ENCODE data around the gene OPA3. TPM values are rescaled to one million over a fixed set of nuclear protein-coding genes. Genes with fewer than 3 reads are reported as not detected.

Gene OPA3
- total and polyA plus RNA-seq, 10 donors: 2.8 to 18.4 (median 16.0) TPM

GRCh38 chr19:45591638-45592005, 7.0 kb upstream of the OPA3 start:
- H3K27ac ChIP-seq: peak overlapping the region in 2 of 8 donors; percentile 43 to 66
- intact Hi-C loops (cut with DNase I; ENCODE audit: low total_unique reads): no loop called here
- 89 to 94% (median 93%) methylated on average over 21 of the region's 21 CpGs for WGBS, 5 donors
- no peaks in the 10 kb centered on the region for H3K36me3 ChIP-seq
- TF ChIP-seq POLR2AphosphoS5 (IDR thresholded peaks at IDR 0.05): no peak
- TF ChIP-seq, protein P1, sequence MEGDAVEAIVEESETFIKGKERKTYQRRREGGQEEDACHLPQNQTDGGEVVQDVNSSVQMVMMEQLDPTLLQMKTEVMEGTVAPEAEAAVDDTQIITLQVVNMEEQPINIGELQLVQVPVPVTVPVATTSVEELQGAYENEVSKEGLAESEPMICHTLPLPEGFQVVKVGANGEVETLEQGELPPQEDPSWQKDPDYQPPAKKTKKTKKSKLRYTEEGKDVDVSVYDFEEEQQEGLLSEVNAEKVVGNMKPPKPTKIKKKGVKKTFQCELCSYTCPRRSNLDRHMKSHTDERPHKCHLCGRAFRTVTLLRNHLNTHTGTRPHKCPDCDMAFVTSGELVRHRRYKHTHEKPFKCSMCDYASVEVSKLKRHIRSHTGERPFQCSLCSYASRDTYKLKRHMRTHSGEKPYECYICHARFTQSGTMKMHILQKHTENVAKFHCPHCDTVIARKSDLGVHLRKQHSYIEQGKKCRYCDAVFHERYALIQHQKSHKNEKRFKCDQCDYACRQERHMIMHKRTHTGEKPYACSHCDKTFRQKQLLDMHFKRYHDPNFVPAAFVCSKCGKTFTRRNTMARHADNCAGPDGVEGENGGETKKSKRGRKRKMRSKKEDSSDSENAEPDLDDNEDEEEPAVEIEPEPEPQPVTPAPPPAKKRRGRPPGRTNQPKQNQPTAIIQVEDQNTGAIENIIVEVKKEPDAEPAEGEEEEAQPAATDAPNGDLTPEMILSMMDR (IDR thresholded peaks at IDR 0.05 in 8 of 11, conservative IDR thresholded peaks at IDR 0.05 in 3 of 11): no peak
- no peak for TF ChIP-seq POLR2A (IDR thresholded peaks at IDR 0.05)
- peaks cover 0 to 28% (median 2%) of the 10 kb centered on the region in 6 donors for H3K4me1 ChIP-seq
- no peak for DNase-seq
- H3K4me3 ChIP-seq: no peak overlapping the region
- peaks cover 0 to 57% (median 11%) of the 10 kb centered on the region in 7 donors for H3K27me3 ChIP-seq (replicated peaks in 1 of 7)
- H3K9me3 ChIP-seq: no peaks in the 10 kb centered on the region

DNA sequence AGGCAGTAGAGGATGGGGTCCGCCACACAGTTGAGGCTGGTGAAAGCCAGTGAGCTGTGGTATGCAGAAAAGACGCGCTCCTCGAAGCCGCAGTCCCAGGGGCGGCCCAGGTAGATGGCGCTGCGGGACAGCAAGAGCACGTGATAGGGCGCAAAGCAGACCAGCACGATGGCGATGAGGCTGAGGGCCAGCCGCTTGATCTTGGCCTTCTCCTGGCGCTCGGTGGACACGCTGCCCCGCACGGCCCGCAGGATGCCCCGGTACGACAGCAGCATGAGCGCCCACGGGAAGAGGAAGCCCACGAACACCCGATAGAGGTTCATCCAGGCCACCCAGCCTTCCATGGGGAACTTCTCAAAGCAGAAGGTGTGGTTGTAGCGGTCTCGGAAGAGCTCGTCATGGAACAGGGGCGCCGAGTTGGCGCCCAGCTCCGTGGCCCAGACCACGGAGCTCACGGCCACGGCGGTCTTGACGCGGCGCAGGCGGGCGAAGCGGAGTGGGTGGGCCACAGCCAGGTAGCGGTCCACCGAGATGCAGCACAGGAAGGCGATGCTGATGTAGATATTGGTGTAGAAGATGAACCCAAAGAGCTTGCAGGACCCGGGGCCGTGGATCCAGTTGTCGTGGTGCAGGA, 6.5 kb upstream of the OPA3 start:
- Histone ChIP-seq H3K4me1 (peaks cover 0 to 23% (median 0%) of the 10 kb centered on the region in 6 donors), H3K27ac (peak overlapping the region in 1 of 8 donors; percentile 66), H3K4me3 (no peak overlapping the region), H3K27me3 (replicated peaks in 1 of 7) (peaks cover 0 to 52% (median 11%) of the 10 kb centered on the region in 7 donors), H3K9me3 (no peaks in the 10 kb centered on the region), H3K36me3 (no peaks in the 10 kb centered on the region)
- intact Hi-C loops (cut with DNase I; ENCODE audit: low total_unique reads): no loop called here
- 55 to 64% (median 60%) methylated on average over 40 to 48 of the region's 48 CpGs for WGBS, 5 donors
- TF ChIP-seq, protein P1 (IDR thresholded peaks at IDR 0.05 in 8 of 11, conservative IDR thresholded peaks at IDR 0.05 in 3 of 11): peak in 7 of 11 experiments; percentile 13 to 44 (median 29)
- no peak for TF ChIP-seq POLR2A (IDR thresholded peaks at IDR 0.05)
- peak in 1 of 3 donors; percentile 53 for TF ChIP-seq POLR2AphosphoS5 (IDR thresholded peaks at IDR 0.05)
- DNase-seq: peak; percentile 89

DNA sequence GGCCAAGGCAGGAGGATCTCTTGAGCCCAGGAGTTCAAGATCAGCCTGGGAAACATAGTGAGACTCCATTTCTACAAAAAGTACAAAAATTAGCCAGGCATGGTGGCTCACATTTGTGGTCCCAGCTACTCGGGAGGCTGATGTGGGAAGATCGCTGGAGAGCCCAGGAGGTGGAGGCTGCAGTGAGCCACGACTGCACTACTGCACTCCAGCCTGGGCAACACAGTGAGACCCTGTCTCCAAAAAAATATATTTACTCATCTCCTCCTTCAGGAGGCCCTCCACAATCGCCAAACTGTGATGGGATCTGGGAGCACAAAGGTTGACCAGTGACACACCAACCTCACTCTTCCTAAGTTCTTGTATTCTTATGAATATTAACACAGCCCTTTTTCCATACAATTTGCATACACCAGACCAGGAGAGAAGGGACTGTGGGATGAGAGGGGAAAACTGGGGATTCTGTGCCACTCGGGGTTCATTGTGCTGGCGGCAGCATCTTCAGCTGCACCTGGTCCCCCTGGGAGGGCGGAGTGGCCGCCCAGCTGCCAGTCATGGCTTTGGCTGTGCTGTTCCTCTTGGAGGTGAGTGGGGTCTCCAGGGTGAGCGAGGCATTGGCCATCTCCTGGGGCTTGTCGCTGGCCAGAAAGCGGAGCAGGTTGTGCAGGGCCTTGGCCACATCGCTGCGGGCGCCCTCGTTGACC, 5.8 kb upstream of the OPA3 start:
- H3K4me3 ChIP-seq: no peak overlapping the region
- H3K9me3 ChIP-seq: no peaks in the 10 kb centered on the region
- H3K4me1 ChIP-seq: peaks cover 0 to 25% (median 2%) of the 10 kb centered on the region in 6 donors
- no peak for TF ChIP-seq POLR2AphosphoS5 (IDR thresholded peaks at IDR 0.05)
- no peak for TF ChIP-seq POLR2A (IDR thresholded peaks at IDR 0.05)
- TF ChIP-seq, protein P1 (IDR thresholded peaks at IDR 0.05 in 8 of 11, conservative IDR thresholded peaks at IDR 0.05 in 3 of 11): no peak
- 72 to 85% (median 73%) methylated on average over 4 to 15 of the region's 15 CpGs for WGBS, 5 donors
- no peak overlapping the region for H3K27ac ChIP-seq
- peaks cover 0 to 45% (median 11%) of the 10 kb centered on the region in 7 donors for H3K27me3 ChIP-seq (replicated peaks in 1 of 7)
- DNase-seq: no peak
- intact Hi-C loops (cut with DNase I; ENCODE audit: low total_unique reads): no loop called here
- no peaks in the 10 kb centered on the region for H3K36me3 ChIP-seq

DNA sequence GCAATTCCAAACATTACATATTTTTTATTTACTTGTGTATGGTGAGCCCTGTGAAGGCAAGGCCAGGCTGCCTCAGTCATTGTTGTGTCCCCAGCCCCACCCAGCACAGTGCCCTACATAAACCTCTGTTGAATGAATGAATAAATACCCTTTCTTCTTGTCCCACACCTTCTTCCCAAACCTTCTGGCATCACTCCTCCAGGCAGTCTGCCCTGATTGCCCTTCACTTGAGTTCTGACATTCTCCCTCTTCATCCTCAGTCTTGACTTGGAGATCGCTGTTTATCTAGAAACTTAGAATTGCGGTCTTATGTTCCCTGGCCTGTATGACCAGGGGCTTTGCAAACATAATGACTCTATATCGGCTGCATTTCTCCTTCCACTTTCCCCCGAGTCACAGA, 5.2 kb upstream of the OPA3 start:
- H3K36me3 ChIP-seq: no peaks in the 10 kb centered on the region
- H3K27ac ChIP-seq: no peak overlapping the region
- no peak for DNase-seq
- no peak for TF ChIP-seq POLR2AphosphoS5 (IDR thresholded peaks at IDR 0.05)
- TF ChIP-seq POLR2A (IDR thresholded peaks at IDR 0.05): no peak
- TF ChIP-seq, protein P1 (IDR thresholded peaks at IDR 0.05 in 8 of 11, conservative IDR thresholded peaks at IDR 0.05 in 3 of 11): no peak
- intact Hi-C loops (cut with DNase I; ENCODE audit: low total_unique reads): no loop called here
- peaks cover 0 to 40% (median 11%) of the 10 kb centered on the region in 7 donors for H3K27me3 ChIP-seq (replicated peaks in 1 of 7)
- H3K4me1 ChIP-seq: peaks cover 0 to 29% (median 7%) of the 10 kb centered on the region in 6 donors
- H3K9me3 ChIP-seq: no peaks in the 10 kb centered on the region
- 89 to 96% (median 92%) methylated on average over 4 of the region's 4 CpGs for WGBS, 5 donors
- no peak overlapping the region for H3K4me3 ChIP-seq

Data from spleen (tissue), 11 donors.